Fibroblast of lung (primary cell): ENCODE measurements around the gene UBL4B.

Experiments used
- EZH2 ChIP-seq: IDR thresholded peaks from 2 replicates; pipeline ENCODE4 v1.5.1; 2012; ENCODE audit warnings: low read length, control low read depth, mild to moderate bottlenecking; ENCODE audit errors: missing control alignments
- TF ChIP-seq, protein P1 (sequence below), 2 donors: IDR thresholded peaks in 1 of 2; conservative IDR thresholded peaks in 1 of 2; 1 replicate in 1 of 2; 2 replicates in 1 of 2; pipeline ENCODE4 v1.5.1; 2011 to 2012; ENCODE audit warnings: low read length in 2 of 2, control low read depth in 1 of 2, inconsistent platforms in 1 of 2, low read depth in 1 of 2, mild to moderate bottlenecking in 1 of 2

- TF ChIP-seq, protein P1, sequence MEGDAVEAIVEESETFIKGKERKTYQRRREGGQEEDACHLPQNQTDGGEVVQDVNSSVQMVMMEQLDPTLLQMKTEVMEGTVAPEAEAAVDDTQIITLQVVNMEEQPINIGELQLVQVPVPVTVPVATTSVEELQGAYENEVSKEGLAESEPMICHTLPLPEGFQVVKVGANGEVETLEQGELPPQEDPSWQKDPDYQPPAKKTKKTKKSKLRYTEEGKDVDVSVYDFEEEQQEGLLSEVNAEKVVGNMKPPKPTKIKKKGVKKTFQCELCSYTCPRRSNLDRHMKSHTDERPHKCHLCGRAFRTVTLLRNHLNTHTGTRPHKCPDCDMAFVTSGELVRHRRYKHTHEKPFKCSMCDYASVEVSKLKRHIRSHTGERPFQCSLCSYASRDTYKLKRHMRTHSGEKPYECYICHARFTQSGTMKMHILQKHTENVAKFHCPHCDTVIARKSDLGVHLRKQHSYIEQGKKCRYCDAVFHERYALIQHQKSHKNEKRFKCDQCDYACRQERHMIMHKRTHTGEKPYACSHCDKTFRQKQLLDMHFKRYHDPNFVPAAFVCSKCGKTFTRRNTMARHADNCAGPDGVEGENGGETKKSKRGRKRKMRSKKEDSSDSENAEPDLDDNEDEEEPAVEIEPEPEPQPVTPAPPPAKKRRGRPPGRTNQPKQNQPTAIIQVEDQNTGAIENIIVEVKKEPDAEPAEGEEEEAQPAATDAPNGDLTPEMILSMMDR (conservative IDR thresholded peaks at IDR 0.05 in 1 of 2, IDR thresholded peaks at IDR 0.05 in 1 of 2; ENCODE audit: low read depth in 1 of 2, low read length in 2 of 2), result no peak
- no peak for TF ChIP-seq EZH2
Observed at GRCh38 chr1:110151175-110151669, 39.0 kb downstream of the UBL4B start.
